Measurements from ENCODE around the gene EFCAB5. TPM values are rescaled to one million over a fixed set of nuclear protein-coding genes. Genes with fewer than 3 reads are reported as not detected.

EFCAB5 gene
- polyA plus RNA-seq, 1 of the 3 experiments (the other 2 are of a cell fraction): 0.05 TPM

- POLR2A ChIA-PET: no interaction called here
- H3K36me3 ChIP-seq (replicated peaks in 1 of 2; ENCODE audit: control insufficient read depth in 1 of 2, insufficient read depth in 2 of 2, low read length in 1 of 2): no peaks in the 10 kb centered on the region
- TF ChIP-seq RCOR1 (IDR thresholded peaks at IDR 0.05; ENCODE audit: low read length) (no peak), FOXJ3 (CRISPR knock-in tag; IDR thresholded peaks at IDR 0.05) (no peak), GABPA (IDR thresholded peaks at IDR 0.05; ENCODE audit: low read depth) (no peak), RAD21 (IDR thresholded peaks at IDR 0.05; ENCODE audit: low read length) (no peak), EP300 (IDR thresholded peaks at IDR 0.05; ENCODE audit: borderline replicate concordance in 1 of 2, low read depth in 1 of 2, low read length in 1 of 2) (no peak), TAF1 (IDR thresholded peaks at IDR 0.05; ENCODE audit: borderline replicate concordance, low read depth, low read length) (no peak), POLR2AphosphoS5 (IDR thresholded peaks at IDR 0.05; ENCODE audit: low read depth, low read length) (no peak), ELF1 (IDR thresholded peaks at IDR 0.05) (no peak), ZBTB33 (IDR thresholded peaks at IDR 0.05; ENCODE audit: borderline replicate concordance, low read depth) (no peak), YY1 (IDR thresholded peaks at IDR 0.05; ENCODE audit: low read depth) (no peak), USF1 (IDR thresholded peaks at IDR 0.05; ENCODE audit: borderline replicate concordance, low read depth) (no peak), CTCF (IDR thresholded peaks at IDR 0.05) (no peak)
- H3K4me1 ChIP-seq (ENCODE audit: control insufficient read depth in 1 of 2, insufficient read depth in 2 of 2, low read depth in 1 of 2, low read length in 1 of 2): no peaks in the 10 kb centered on the region
- no peak overlapping the region for H3K27ac ChIP-seq (ENCODE audit: low read depth in 2 of 2, low read length in 1 of 2)
- CTCF ChIA-PET: interaction anchor here (0.6 to 1.6 kb wide), 3 partner anchors 25 to 474 kb away, joined by 3 to 5 read pairs (median 3); no protein-coding TSS in a partner anchor
- H2AFZ ChIP-seq (ENCODE audit: low read depth): no peak overlapping the region
- no peaks in the 10 kb centered on the region for H3F3A ChIP-seq (replicated peaks; ENCODE audit: insufficient read depth)
- H3K79me2 ChIP-seq (ENCODE audit: insufficient read depth): no peaks in the 10 kb centered on the region
- 79% methylated on average over 9 of the region's 16 CpGs for WGBS (ENCODE audit: low lambda C conversion rate)
- H3K4me2 ChIP-seq: no peak overlapping the region
- H3K4me3 ChIP-seq (ENCODE audit: low read depth in 2 of 2, low read length in 1 of 2): no peak overlapping the region
- H3K27me3 ChIP-seq (ENCODE audit: insufficient read depth): no peaks in the 10 kb centered on the region
- H3K9me2 ChIP-seq: no peaks in the 10 kb centered on the region
- no peak overlapping the region for H3K9ac ChIP-seq
- peaks cover 28% of the 10 kb centered on the region for H3K9me3 ChIP-seq
- no peaks in the 10 kb centered on the region for H4K20me1 ChIP-seq (ENCODE audit: insufficient read depth)
- no peak for DNase-seq
These were observed 127.0 kb downstream of the EFCAB5 start for GRCh38 chr17:30068465-30068864.

- Histone ChIP-seq H3K4me3 (ENCODE audit: low read depth in 2 of 2, low read length in 1 of 2) (no peak overlapping the region), H3K36me3 (replicated peaks in 1 of 2; ENCODE audit: control insufficient read depth in 1 of 2, insufficient read depth in 2 of 2, low read length in 1 of 2) (no peaks in the 10 kb centered on the region), H3K4me2 (no peak overlapping the region), H3K27ac (ENCODE audit: low read depth in 2 of 2, low read length in 1 of 2) (no peak overlapping the region), H3K79me2 (ENCODE audit: insufficient read depth) (no peaks in the 10 kb centered on the region), H3K9me2 (no peaks in the 10 kb centered on the region), H3K4me1 (ENCODE audit: control insufficient read depth in 1 of 2, insufficient read depth in 2 of 2, low read depth in 1 of 2, low read length in 1 of 2) (no peaks in the 10 kb centered on the region), H4K20me1 (ENCODE audit: insufficient read depth) (no peaks in the 10 kb centered on the region), H3K9ac (no peak overlapping the region), H3F3A (replicated peaks; ENCODE audit: insufficient read depth) (no peaks in the 10 kb centered on the region), H3K27me3 (ENCODE audit: insufficient read depth) (no peaks in the 10 kb centered on the region), H2AFZ (ENCODE audit: low read depth) (no peak overlapping the region), H3K9me3 (no peaks in the 10 kb centered on the region)
- DNase-seq: no peak
- ChIA-PET POLR2A (no interaction called here), CTCF (interaction anchor here (1.0 to 5.0 kb wide), 2 partner anchors 19 to 50 kb away, joined by 3 to 31 read pairs; no protein-coding TSS in a partner anchor)
- 49% methylated on average over 2 of the region's 2 CpGs for WGBS (ENCODE audit: low lambda C conversion rate)
- TF ChIP-seq GATA2 (CRISPR knock-in tag; IDR thresholded peaks at IDR 0.05) (no peak), FOSL2 (IDR thresholded peaks at IDR 0.05; ENCODE audit: borderline replicate concordance, low read depth) (no peak), TCF12 (IDR thresholded peaks at IDR 0.05) (no peak), RFX5 (IDR thresholded peaks at IDR 0.05; ENCODE audit: low read length) (no peak), RXRA (IDR thresholded peaks at IDR 0.05; ENCODE audit: borderline replicate concordance, low read depth) (no peak), FOXM1 (IDR thresholded peaks at IDR 0.05; ENCODE audit: low read depth) (no peak), TEAD4 (IDR thresholded peaks at IDR 0.05; ENCODE audit: borderline replicate concordance, insufficient read depth) (no peak), SMC3 (IDR thresholded peaks at IDR 0.05; ENCODE audit: low read depth, low read length) (no peak), CTCF (IDR thresholded peaks at IDR 0.05) (no peak), IRF3 (IDR thresholded peaks at IDR 0.05; ENCODE audit: low read depth, low read length) (no peak), NRF1 (IDR thresholded peaks at IDR 0.05; ENCODE audit: low read depth, low read length) (no peak), GABPA (IDR thresholded peaks at IDR 0.05; ENCODE audit: low read depth) (no peak)
These were observed 132.8 kb downstream of the EFCAB5 start for GRCh38 chr17:30074254-30074653.
